ENCODE results near the gene PARD3. TPM values are rescaled to one million over a fixed set of nuclear protein-coding genes. Genes with fewer than 3 reads are reported as not detected.
A peak's percentile ranks its signal among the peaks of the same experiment; 100 is the strongest.

Gene PARD3
- total RNA-seq, 1 experiment from 2014 or later: 19.3 TPM

DNA sequence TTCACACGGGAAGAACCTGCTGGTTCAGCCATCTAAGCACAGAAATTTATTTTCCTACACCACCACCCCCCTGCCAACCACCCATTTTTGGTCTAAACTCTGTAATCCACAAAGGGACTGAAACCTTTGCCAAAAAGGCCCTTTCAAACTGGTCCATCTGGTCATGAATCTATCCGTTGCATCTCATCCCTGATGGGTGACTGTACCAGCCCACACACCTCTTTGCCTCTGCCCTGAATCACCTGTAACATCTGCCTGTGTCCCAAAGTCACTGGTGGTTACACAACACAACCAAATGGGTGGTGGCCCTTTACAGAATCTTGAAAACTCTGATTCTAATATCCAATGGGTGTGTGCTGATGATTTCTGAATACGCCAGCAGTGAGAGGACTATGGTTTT lies 503.4 kb downstream of the PARD3 start:
- DNase-seq (ENCODE audit: low spot score): no peak

DNA sequence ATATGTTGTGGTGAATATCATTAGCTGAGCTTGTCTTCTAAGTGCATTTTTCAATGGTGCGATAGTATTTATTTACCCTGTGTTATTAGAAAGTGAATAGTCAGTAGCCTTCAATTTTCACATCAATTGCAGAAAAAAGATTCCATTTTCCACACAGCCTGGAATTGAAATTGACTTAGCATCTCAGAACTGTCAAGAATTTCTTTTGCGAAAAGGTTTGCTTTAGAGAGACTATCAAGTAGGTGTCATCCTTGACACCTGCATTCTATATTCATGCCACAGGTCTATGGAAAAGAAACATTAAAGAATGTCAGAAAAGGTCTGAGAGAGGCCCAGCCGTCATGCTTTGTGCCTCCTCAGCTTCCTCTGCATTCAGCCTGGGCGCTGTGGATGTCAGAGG lies 504.9 kb downstream of the PARD3 start:
- DNase-seq (ENCODE audit: low spot score): no peak

- no peak for DNase-seq (ENCODE audit: low spot score)
Observed at GRCh38 chr10:34305189-34305588, 509.9 kb downstream of the PARD3 start.

GRCh38 chr10:34303022-34303421 lies 512.1 kb downstream of the PARD3 start:
- DNase-seq (ENCODE audit: low spot score): no peak

- no peak for DNase-seq (ENCODE audit: low spot score)
Observed at GRCh38 chr10:34299105-34299611, 515.9 kb downstream of the PARD3 start.

- no peak for DNase-seq (ENCODE audit: low spot score)
Observed at GRCh38 chr10:34298346-34298818, 516.7 kb downstream of the PARD3 start.

GRCh38 chr10:34297541-34298345 lies 517.4 kb downstream of the PARD3 start:
- DNase-seq (ENCODE audit: low spot score): no peak

- no peak for DNase-seq (ENCODE audit: low spot score)
Observed at GRCh38 chr10:34295142-34295548, 520.0 kb downstream of the PARD3 start.

GRCh38 chr10:34294137-34294536 lies 521.0 kb downstream of the PARD3 start:
- DNase-seq (ENCODE audit: low spot score): no peak

DNA sequence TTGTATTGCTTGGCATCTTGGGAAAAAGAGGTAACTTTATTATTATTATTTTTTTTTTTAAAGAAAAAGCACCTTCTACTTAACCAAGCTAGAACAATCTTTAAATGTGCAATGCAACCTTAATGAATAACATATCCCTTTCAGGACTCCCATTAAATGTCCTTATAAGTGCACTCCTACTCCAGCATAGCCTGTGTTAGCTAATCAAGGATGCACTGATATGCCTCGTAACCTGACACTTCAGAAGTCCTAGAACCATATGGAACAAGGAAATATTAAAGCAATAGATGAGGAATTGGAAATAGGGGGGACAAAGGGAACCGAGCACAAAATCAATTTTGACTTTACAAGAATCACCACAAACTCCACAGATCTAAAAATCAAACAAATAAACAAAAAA lies 522.4 kb downstream of the PARD3 start:
- no peak for DNase-seq (ENCODE audit: low spot score)

DNA sequence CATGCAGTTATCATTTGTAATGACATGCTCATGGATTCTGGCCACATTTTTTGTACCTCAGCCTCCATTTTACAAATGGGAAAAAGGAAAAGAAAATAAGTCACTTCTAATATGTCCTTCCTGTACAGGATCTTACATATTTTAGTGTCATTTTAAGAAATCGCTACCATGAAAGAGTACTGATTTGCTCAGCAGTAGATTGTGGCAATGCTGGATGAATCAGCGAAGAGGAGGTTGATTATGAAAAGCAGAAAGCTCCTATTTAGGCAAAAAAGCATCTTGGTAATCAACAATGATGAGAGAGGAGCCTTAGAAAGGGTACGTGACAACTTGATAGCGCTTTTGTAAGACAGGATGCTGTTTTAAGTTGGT lies 522.9 kb downstream of the PARD3 start:
- DNase-seq (ENCODE audit: low spot score): no peak

DNA sequence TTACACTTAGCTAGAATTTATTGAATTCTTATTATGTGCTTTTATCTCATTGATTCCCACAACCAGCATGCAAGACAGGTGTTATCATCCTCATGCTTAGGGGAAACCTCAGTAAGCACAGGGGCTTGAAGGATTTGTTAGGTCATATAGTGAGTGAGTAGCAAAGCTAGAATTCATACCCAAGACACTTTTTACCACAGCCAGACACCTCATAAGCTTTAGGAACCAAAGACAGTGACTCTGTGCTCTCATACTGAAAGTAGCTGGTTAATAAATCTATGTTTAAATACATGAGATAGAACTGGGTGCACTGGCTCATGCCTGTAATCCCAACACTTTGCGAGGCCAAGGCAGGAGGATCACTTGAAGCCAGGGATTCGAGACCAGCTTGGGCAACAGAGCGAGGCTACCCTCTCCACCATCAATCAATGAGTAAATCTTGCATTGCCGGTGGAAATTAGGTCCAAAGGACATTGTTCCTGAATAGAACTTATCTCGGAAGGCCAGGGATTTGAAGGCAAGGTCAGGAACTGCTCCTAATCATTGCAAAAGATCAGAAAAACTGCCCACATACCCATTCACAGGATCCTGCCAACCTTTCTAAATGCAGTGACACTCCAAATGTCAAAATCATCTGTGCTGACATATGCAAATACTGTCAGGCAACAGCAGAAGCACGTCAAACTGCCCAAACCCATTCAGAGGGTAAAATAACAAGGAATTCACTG lies 523.5 kb downstream of the PARD3 start:
- DNase-seq (ENCODE audit: low spot score): no peak

- DNase-seq (ENCODE audit: low spot score): peak; percentile 5
Observed at GRCh38 chr10:34290412-34291081, 524.5 kb downstream of the PARD3 start.

DNA sequence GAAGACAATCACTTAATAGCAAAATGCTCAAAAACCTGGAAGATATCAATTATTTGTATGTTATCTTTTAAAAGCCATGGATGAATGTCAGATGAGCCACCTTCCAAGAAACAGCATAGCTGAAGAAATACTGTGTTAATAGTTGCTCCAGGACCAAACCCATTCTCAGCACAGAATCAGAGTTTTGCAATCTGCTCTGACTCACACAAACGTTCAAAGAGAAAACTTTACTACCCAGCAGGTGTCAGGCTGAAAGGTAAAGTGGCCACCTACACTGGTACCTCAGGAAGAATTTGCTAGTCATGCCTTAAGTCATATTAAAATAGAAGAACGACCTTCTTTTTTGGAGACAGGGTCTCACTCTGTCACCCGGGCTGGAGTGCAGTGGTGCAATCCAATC lies 526.5 kb downstream of the PARD3 start:
- no peak for DNase-seq (ENCODE audit: low spot score)

DNA sequence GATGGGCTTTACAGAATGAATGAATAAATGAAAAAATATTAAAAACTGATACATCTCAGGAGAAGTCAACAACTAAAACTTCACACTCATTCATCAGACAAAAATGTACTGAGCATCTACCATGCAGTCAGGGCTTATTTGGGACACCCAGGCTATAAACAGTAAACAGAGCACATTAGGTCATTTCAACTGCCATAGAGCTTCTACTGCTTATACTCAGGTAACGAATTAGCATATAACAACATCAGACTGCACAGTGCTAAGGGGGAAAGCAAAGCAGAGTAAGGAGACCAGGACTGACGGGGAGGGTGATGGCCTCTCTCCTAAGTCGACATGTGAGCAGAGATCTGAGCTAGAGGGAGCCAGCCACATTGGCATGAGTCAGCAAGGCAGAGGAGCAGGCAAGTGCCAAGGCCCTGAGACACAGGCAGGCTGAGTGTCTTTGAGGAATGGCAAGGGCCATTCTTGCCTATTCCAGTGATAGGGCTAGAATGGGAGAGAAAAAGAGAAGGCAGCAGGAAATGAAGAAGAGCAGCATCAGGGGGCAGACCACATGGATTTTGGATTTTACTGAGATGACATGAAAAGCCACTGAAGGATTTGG lies 528.9 kb downstream of the PARD3 start:
- peak; percentile 4 for DNase-seq (ENCODE audit: low spot score)

- no peak for DNase-seq (ENCODE audit: low spot score)
Observed at GRCh38 chr10:34281661-34282582, 533.2 kb downstream of the PARD3 start.

GRCh38 chr10:34280599-34281374 lies 534.3 kb downstream of the PARD3 start:
- peak; percentile 77 for DNase-seq (ENCODE audit: low spot score)

- DNase-seq (ENCODE audit: low spot score): no peak
Observed at GRCh38 chr10:34275626-34276130, 539.4 kb downstream of the PARD3 start.

GRCh38 chr10:34274906-34275305 lies 540.2 kb downstream of the PARD3 start:
- no peak for DNase-seq (ENCODE audit: low spot score)

DNA sequence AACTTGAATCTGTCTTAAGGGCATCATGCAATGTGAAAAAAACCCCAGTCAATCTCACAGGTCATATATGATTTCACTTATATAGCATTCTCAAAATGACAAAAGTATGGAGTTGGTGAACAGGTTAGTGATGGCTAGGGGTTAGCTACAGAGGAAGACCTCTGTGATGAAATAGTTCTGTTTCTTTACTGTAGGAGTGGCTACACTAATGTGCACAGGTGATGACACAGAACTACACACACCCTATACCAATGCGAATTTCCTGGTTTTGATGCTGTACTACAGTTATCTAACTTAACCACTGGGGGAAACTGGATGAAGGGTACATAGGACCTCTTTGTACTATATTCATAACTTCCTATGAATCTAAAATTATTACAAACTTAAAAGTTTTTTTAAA lies 541.8 kb downstream of the PARD3 start:
- no peak for DNase-seq (ENCODE audit: low spot score)
